T-helper 2 cell treated with Interferon-gamma antibody and Interleukin-4, amounts not matched to agents 100 ng/mL and 5 ng/mL, for 36 hours (primary cell): ENCODE measurements around the gene POU2AF1. TPM values are rescaled to one million over a fixed set of nuclear protein-coding genes. Genes with fewer than 3 reads are reported as not detected.

ENCODE experiments used
- intact Hi-C: fragments of 100-400 bp; cut with micrococcal nuclease; formaldehyde crosslinking; loops from one replicate; pipeline ENCODE4 v1.15.1; 2023
- total RNA-seq: library from RNA; stranded (reverse); gene quantifications from 2 replicates; pipeline ENCODE4 v1.2.3, GENCODE V29; 2022

The POU2AF1 gene
- total RNA-seq, 1 donor from 2014 or later = 3.3 TPM

GRCh38 chr11:111349191-111349695, 29.8 kb downstream of the POU2AF1 start:
- intact Hi-C loops = no loop called here

DNA sequence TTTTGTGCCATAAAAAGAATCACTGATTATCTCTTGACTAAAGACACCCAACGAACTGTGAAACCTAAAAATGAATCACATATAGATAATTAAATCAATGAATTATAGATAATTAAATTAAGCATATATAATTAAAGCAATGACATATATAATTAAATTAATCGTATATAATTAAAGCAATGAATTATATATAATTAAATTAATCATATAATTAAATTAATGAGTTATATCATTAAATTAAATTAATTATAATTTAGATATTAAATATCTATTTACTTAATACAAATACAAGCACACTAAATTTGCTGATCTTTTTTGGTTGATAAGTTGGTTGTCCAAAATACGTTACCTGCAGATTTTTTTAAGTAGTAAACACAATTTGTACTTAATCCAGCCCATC, 30.9 kb downstream of the POU2AF1 start:
- intact Hi-C loops = no loop called here

DNA sequence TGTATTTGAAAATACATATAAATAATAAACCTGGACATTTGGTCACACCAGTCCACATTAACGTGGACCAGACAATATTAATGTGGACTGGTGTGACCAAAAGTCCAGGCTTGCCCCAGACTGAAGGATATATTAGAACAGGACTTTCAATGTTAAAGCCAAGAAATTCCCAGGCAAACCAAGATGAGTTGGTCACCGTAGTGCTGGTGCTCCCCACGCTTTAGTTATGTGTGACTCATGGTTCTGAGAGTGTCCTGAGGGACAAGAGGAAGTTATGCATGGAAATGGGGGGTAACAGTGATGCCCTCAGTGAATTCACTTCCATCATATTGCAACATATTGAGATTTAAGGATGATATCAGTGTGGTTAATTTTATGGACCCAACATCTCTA, 31.4 kb downstream of the POU2AF1 start:
- intact Hi-C loops = no loop called here

- intact Hi-C loops = no loop called here
These were observed 31.9 kb downstream of the POU2AF1 start for GRCh38 chr11:111347002-111347722.

- intact Hi-C loops = no loop called here
These were observed 35.0 kb downstream of the POU2AF1 start for GRCh38 chr11:111344032-111344431.

DNA sequence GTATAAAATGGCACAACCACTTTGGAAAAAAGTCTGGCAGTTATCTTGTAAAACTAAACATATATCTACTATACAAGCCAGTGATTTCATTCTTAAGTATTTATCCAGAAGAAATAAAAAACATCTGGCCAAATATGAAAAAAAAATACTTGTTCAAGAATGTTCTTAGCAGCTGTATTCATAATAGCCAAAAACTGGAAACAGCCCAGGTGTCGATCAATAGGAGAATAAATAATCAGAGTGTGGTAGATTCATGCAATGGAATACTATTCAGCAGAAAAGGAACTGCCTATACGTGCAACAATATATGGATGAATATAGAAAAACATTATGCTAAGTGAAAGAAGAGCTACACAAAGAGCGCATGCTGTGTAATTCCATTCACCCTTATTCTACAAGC, 36.7 kb downstream of the POU2AF1 start:
- intact Hi-C loops = no loop called here

GRCh38 chr11:111339758-111340388, 39.2 kb downstream of the POU2AF1 start:
- intact Hi-C loops = no loop called here

DNA sequence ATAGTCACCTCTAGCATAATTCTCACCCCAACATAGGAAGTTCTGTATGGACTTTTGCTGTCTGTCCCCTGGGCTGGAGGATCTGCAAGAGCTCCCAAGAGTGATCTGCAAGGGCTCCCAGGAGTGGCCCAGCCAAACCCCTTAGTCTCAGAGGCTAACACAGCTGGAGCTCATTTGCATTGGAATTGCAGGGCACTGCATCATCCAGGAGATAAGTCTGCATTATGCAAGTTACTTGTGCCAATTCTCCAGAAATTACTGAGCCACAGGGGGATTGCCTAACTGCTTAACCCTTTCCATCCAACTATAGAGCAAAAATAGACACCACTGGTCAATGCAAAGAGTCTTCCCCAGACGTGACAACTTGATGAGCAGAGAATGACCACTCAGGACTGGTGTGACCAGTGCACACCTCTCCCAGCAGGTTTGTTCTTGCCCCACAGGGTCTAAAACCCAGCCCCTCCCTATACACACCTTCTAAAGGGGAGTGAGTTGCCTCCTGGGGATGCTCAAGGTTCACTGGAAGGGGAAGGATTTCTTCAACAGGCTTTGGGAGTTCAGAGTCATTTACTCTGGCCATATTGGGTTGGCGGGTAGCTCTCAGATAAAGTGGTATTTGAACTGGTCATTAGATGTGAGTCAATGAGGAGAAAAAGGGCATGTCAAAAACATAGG, 42.4 kb downstream of the POU2AF1 start:
- intact Hi-C loops = no loop called here

DNA sequence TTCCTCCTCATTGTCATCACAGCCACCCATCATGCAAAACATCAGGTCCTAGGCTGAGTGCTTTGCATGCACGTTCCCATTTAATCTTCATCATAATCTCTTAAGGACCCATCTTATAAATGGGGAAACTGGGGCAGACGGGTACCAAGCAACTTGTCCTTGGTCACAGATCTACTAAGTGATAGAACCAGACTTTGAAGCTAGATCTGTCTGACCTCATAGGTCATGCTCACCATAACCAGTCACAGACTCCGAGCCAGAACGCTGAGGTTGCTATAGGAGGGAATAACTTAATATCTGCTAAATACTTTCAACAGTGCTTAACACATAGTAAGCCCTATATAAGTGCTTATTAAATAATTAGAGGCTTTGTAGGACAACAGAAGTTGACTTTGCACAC, 43.0 kb downstream of the POU2AF1 start:
- intact Hi-C loops = no loop called here

- intact Hi-C loops = no loop called here
These were observed 43.5 kb downstream of the POU2AF1 start for GRCh38 chr11:111335549-111335948.

GRCh38 chr11:111334532-111335502, 44.3 kb downstream of the POU2AF1 start:
- intact Hi-C loops = no loop called here

DNA sequence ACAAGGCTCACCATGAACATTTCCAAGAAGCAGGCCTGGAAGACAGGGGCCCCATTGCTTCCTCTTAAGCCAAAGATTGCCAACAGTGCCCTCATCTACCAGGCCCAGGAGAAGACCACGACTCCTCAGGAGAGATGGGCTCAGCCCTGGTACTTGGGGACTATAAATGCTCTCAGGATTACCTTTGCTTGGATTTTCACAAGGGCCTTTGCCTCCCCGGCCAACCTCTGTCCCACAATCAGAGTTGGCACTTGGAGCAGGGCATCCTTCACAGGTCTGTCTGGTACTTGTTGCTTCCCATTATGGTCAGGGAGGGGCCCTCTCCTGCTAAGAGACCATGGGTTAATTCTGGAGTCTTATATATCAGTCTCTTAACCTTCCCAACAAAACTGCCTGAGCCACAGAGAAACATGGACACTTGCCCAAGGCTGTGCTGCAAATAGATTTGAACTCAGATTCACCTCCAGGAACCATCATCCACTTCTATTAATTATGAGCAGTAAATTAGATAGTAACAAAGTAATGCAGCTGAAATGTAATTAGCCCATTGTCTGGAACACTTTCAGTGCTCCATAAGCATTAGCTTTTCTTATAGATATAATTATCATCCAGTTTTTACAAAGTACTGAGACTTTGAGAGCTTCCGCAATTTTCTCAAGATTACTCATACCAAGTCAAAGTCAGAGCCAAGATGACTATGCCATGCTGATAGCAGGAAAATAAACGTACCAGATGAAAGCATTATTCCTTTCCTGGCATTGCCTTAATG, 47.2 kb downstream of the POU2AF1 start:
- intact Hi-C loops = no loop called here

GRCh38 chr11:111330234-111330893, 48.7 kb downstream of the POU2AF1 start:
- intact Hi-C loops = no loop called here

DNA sequence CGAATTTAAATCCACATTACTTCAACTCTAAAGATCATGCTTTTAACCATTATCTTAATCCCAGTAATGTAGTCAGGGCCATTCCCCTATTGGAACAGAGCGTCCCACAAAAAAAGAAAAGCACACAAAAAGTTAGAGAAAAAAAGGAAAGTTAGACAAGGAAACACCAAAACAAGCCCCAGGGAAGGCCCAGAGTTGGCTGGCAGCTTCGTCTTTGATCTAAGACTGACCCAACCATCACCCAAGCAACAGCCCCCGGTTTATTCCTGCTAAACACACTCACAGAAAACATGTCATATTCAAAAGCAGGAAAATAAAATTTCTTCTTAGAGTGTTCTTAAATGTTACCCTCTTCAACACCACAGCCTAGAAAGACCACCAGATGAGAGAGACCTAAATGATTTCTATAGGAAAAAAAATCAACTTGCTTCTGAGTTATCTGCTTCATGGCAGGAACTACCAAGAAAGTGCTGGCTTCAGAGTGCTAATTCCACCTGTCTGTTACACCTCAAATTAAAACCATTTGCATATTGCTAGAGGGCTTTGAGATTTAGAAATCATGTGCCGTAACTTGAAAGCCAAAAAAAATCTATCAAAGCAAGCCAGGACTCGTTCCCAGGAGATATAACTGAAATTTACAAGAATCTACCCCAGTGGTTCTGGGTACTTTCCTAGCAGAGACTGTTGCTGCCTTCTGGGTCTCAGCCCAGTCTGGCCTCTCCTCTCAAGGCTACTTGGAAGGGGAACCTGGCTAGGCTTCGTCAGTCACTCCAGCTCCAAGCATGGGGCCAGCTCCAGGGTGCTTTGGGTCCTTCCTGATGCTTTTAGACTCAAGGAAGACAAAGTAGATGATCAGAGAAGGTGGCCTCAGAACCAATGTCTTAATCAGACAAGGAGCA, 49.5 kb downstream of the POU2AF1 start:
- intact Hi-C loops = no loop called here

- intact Hi-C loops = no loop called here
These were observed 51.0 kb downstream of the POU2AF1 start for GRCh38 chr11:111327908-111328624.

DNA sequence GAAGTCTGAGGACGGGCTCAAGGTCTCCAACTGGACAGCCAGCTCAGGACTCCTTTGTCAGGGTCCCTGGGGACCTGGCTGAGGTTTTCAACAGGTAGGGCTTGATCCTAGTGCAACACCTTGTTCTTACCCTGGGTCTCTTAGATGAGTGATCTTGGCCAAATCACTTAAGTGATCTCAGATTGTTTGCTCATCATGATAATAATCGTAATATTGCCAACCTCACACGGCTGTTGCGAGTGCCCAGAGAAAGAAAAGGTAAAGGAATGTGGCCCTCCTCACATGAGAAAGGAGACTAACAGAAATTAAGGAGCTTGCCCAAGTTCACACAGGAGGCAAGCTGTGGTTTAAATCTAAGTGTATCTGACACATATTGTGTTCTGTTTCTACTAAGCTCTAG, 52.3 kb downstream of the POU2AF1 start:
- intact Hi-C loops = no loop called here

DNA sequence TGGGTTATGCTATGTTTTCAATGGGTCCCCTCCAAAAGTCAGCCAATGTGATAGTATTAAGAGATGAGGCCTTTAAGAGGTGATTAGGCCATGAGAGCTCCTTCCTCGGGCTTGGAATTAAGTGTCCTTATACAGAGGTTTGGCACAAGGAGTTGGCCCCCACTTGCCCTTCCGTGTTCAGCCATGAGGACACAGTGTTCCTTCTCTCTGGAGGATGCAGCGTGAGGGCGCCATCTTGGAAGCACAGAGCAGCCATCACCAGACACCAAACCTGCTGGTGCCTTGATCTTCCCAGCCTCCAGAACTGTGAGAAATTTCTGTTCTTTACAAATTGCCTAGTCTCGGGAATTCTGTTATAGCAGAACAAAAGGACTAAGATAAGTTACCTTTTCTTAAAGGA, 53.8 kb downstream of the POU2AF1 start:
- intact Hi-C loops = no loop called here

DNA sequence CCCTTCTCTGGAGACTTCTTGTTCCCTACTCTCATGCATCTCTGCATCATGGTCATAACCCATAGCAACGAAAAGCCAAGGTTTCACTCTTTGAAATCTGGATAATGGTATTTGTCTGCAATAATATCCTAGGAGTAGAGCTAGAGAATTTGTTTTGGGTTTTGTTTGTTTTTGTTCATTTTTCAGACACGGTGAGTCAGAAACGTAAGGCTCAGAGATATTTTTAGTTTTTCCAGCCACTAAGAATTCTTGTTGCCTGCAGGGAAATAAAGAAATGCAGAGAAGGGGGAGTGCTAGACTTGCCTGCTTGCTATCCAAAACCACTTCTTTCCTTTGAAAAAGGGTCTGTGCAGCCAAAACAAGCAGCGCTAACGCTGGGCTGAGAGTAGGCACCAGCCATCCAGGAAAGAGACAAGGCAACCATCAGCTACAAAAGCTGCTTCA, 54.8 kb downstream of the POU2AF1 start:
- intact Hi-C loops = no loop called here
